GM19455 (cell line): ENCODE results near the gene PAPPA2.

Experiments
- ATAC-seq: cut with Tn5 transposase; IDR thresholded peaks from one replicate; pipeline ENCODE4 v1.9.1; 2021; ENCODE audit not compliant: unreplicated experiment

PAPPA2 gene

DNA sequence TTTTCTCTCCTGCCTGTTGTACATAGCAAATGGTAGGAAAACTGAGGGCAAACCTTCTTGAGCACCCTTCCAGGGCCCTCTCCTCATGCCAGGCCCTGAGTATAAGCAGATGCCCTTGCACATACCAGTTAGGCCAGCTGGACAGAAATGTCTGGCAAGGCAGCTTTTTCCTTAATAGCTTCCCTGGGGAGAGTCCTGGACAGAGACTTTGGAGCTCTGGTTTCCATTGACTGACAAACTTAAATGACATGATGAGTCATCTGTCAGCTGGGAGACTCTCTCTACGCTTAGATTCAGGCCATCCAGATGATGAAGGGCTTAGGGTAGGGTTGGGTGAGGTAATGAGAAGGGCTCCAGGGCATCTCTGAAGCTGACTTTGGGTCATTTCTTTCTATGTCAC, 384.1 kb downstream of the PAPPA2 start:
- ATAC-seq, result no peak

DNA sequence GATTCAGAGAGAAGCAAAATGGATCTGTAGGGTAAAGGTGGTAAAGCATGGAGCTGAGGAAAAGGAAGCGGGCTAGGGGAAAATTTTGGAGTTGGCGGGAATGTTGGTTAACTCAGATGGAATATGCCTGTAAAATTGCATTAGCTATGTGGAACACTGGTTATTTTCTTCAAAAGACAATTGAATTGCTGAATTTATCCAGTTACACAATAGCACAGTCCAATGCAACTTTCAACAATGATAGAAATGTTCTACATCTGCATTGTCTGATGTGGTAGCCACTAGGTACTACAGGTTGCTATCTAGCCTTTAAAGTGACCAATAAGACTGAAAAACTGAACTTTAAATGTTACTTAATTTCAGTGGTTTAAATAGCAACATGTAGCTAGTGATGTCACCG, 386.3 kb downstream of the PAPPA2 start:
- ATAC-seq, result no peak

DNA sequence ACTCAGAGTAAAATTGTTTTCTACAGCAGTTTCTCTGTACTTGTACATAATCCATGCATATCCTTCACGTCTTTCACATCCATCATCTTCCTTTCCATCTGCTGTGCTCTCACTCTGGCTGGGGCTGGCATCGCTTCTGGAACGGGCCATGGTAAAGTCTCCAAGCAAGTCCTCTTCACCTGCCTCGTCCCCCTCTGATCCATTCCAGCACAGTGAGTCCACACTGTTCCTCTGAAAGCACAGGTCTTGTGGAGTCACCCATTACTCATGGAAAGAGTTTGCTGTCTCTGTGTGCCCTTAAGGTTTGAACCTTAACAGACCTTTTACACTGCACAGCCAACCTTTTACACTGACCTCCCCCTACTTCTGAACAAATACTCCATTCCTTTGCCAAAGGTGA, 387.9 kb downstream of the PAPPA2 start:
- ATAC-seq, result no peak

DNA sequence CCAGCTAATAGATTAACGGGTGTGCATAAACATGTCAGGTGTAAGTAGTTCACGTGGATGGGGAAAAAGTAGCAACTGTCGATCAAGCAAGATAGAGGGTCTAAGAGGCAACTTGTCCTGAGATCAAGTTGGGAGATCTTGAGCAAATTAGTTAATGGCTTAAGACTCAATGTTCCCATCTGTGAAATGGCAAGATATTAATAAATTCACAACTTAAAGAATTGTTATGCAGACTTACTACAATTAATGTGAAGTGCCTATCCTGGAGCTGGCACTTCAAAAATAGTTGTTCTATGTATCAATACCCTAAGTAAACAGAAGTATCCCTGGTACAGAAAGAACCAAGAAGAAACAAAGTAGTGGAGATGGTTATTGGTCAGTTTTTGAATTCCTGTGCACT, 389.1 kb downstream of the PAPPA2 start:
- ATAC-seq, result no peak

DNA sequence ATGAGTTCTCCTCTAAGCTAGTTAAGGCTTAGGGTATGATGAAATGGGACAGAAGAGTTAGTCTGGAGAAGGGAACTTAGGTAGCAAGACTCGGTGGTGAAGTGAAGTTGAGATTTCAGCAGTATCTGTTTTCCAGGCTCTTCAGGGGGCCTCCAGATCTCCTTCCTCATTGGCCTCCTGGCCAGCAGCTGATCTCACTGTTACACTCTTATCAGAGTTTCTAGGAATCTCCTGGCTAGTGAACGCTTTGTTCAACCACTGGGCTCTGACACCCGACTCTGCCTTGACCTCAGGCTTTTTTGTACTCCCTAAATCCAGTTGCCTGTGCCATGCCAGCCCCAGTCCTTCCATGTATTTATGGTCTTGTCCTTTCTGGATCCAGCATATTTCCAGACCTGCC, 390.5 kb downstream of the PAPPA2 start:
- no peak for ATAC-seq

DNA sequence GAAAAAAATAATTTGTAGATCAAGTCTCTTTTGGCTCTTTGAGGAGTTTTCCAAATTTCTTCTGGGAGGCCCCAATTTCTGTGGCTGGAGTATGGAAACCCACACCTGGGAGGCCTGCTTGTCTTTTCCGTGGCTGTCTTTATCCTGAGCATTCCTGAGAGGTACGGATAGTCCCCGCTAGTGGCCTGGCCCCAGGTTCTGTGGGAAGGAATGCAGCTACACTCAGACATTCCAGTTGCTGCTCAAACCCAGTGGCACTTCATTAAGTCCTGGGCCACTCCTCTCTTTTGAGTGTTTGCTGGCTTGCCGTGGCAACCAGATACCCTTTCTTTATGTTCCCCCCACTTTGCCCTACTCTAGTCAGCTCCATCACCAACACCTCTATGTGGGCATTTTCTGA, 391.1 kb downstream of the PAPPA2 start:
- no peak for ATAC-seq

DNA sequence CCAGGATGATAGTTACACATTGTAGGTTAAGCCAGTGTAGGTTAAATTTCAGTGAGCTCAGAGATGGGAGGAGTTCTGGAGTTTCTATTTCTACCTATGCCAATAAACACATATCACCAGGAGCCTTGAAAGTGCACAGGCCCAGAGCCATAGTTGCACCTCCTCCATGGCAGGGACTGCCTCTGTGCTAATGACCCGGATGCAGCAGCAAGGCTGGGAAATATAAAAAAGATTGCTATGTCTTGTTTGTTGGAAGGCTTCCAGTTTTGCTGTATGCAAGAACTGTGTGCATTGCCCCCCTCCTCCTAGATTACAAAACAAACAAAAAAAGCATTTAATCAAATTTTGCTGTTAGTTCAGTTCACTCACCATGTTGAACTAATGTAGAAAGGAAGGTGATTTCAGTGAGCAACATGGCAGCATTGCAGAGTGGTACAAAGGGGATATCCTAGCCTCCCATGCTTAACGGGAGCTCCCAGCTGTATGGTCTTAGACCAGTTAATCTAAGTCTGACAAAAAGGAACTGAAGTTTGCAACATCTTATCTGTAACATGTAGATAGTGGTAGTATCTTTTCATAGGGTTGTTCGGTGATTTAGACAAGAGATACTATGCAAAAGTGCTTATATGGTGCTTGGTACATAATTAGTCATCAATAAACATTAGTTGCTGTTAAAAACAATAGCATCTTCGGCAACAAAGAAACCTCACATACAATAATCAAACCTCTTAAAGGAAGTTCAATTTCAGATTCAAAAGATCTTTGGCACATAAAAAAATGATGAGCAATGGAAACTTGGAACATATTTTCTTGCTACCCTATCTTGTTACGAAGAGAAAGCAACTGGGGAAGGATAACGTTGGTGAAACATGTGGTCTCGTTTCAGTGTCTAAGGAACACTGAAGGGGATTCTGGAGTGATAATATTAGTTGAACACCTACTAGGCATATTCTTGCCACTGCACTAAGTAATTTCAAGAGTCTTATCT, 392.1 kb downstream of the PAPPA2 start:
- ATAC-seq, result no peak

DNA sequence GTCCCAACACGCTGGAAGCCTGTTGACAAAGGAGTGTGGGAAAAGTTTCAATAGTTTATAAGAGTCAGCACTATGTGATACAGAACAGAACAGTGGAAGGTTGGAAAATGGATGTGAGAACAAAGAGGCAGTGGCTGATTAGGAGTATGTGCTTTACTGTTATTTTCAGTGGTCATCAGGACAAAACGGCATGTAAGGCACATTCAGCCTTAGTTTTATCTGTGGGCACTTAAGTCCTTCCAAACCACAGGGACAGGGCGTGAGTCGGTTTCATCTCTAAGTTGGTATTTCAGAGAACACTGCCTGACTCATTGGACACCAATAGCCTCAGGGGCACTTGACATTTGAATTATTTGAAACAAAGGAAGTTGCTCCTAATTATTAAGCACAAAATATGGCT, 394.7 kb downstream of the PAPPA2 start:
- ATAC-seq, result no peak

DNA sequence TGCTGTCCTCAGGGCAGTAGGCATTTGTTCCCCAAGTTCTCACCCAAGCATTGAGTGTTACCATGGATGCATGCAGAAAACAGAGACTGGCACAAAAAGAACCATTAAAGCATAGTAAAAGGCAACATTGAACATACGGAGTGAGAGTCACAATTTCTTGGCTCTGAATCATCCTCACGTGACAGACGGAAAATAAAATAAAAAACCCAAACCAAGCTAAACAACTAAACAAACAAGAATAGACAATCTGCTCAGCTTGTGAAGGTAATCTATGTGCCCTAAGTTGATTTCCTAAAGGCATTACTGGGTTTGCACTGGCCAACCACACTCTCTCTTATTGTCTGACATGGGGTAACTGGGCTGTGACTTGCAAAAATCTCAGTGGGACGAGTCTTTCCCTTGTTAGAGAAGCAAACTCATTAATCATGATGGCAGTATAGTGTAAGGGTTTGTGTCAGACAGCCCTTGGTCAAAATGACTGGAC, 395.5 kb downstream of the PAPPA2 start:
- ATAC-seq, result no peak

DNA sequence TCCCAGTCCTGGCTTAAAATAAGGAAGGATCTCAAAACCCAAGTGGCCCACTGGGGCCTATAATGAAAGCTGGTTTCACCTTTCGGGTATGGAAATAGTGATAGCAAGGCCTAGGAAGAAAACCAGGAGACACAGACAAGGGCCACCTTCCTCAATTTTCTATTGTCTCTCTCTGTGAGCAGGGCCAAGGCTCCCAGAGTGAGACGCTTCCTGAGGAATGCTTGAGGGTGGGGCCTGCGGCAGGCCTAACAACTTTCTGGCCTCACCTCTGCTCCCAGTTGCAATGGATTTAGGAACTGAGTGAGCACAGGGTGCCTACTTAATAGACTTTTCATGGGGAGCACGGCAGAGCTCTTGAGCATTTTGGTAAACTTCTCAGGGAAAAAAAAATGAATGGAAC, 400.6 kb downstream of the PAPPA2 start:
- ATAC-seq, result no peak

DNA sequence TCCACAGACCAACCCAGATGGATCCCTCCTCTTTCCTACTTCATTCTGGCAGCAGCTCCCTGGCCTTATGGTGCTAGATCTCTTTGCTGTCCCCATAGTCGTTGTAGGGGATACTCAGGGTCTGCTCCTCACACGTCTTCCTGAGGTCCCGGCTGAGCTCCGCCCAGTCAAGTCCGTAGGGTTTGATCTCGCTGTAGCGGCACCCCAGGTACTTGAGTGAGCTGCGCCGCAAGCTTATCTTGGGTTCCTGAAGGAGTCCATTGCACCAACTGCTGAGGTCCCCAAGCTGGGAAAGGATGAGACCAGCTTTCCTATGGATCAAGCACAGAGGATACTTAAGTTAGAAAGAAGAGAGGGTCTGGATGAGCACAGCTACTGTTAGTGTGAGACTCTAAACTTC, 401.2 kb downstream of the PAPPA2 start:
- no peak for ATAC-seq

DNA sequence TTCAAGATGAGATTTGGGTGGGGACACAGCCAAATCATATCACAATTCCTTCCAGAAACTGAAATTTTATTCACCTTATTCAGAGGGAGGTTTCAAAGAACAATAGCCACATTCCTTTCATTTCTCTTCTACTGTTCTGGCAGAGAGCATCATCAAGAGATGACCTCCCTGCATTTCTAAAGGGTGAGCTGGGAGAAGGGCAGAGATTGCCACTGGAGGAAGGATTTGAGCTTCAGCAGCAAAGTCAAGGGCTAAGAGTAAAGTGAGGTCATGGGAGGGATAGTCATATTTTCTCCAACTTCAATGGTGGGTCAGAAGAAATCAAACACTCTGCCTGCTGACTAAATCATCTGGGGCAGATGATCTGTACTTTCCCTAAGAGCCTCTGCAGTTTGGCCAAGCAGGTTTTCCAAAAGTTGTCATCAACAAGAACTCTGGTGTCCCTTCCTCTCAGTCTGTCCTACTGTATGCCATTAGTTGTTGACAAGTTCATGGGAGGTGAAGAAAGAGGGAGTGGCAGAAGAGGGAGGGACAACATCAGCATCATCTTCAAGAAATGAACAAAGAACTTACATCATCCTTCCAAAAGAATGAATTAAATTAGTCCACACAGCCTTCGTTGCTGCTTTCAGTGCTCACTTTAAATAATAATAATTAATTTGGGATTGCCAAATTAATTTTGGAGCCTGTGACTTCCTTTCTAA, 403.2 kb downstream of the PAPPA2 start:
- no peak for ATAC-seq

DNA sequence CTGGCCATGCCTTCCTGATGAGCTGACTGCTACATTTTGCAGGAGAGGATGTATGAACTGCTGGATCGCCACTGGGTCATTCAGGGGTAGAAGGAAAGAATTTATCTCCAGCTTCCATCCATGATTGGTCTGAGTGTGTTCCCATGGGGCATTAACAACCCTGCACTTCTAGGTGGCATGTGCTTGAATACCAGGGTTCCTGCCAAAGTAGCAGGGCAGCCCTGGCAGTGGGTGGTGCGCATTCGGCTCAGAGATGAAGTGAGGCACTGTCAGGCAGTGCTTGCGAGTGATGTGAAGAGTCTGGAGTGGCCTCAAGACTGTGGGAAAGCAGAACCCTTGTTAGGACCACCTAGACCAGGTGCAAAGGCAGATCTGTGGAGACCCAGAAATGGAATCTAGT, 406.6 kb downstream of the PAPPA2 start:
- ATAC-seq, result no peak

DNA sequence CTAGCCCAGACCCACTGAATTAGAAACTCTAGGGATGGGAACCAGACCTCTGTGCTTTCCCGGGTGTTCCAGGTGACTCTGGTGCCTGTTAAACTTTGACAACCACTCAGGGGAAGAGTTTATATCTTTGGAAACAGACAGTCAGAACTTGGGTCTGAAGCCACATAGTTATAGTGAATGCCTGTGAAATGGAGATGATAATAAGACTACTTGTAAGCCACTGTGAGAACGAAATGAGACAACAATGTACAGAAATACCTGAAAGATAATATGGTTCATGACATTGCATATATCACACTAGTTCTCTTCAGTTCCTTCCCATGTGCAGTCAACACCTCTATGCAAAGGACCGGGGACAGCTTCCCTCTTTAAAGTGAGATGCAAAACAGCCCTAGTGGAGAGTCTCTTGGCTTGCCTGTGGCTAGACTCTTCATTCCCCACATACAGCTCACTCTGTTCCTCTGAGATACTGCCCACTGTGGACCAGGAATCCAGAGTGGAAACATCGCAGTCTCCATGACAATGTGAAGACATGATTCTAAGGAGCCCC, 414.1 kb downstream of the PAPPA2 start:
- no peak for ATAC-seq

DNA sequence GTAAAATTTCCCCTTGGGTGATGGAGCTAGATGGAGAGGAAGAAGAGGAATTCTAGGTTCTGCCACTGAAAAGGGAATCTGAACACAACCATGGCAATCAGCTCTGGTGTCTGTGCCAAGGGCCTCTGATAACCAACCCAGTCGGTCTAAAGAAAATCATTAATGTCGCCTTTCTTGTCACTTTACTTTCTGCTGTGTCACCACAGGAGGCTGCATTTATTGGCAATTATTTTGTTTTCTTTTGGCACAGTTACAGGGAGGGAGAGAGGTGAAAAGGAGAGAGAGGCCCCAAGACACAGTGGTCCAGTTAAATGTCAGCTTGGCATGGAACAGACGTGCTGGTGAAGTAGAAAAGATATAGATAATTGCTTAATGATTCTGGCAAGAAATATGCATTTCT, 414.6 kb downstream of the PAPPA2 start:
- no peak for ATAC-seq

DNA sequence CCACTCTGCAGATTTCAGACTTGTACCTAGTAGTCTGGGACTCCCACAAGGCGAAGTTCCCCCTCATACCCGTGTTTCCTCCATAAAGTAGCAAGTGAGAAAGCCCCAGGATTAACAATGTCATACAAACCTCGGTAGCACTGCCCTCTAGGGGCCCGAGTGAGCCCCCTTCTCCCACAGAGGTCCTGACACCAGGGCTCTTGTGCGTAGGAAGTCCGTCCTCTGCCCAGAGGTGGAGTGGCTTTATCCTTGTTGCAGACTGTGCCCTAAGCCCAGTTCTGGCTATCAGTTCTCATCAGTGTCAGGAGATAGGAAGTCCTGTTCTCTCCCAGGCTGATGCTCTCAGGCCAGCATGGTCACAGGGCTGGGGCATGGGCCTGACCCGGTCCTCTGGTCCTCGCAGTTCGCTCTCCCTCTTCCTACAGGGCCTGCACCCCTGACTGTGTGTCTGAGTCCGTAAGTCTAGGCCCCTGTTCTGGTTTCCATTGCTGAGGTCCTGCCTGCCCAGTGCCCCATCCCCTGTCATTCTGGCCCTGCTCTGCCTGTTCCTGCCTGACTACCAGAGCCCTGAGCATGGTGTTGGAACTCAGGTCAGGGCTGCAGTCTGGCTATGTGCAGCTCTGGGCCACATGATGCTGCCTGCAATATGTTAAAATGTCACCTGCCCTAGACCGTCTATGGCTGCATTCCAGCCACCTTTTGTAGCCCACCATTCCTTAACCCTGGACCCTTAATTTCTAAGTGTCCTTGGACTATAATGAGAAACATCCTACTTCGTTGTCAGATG, 416.0 kb downstream of the PAPPA2 start:
- no peak for ATAC-seq

DNA sequence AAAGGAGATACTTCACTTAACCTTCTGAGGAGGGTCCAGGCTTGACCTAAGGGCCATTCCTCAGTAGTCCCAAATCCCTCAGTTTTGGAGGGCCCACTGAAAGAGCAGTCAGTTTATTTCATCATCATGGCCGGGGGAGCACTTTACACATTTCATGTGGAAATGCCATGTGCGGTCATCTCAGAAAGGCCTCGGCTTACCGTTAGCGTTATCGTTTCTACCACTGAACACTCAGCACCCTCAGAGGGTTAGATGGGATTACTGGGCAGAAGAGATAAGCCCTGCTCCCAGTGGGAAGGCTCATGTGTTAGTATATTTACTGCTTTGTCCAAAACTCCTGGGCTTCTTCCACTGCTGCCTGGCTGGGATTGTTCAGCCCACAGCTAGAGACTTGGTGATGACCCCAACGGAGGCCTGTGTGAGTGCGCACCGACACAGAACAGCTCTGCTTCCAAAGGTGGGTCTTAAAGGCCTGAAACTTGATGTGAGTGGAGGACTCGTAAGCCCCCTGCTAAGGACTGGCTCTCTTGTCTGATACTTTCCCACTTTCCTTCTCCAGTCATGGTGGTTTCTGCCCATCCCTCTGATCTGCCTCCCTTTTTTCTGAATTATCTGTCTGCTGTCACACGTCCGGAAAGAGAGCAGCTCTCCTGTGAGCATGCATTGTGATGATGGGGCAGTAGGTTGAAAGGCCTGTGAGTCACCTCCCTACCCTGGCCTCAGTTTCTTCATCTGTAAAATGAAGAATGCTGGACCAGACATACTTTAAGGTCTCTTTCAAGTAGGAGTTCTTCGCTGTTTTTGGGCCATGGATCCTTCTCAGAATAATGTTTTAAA, 417.0 kb downstream of the PAPPA2 start:
- ATAC-seq, result no peak

DNA sequence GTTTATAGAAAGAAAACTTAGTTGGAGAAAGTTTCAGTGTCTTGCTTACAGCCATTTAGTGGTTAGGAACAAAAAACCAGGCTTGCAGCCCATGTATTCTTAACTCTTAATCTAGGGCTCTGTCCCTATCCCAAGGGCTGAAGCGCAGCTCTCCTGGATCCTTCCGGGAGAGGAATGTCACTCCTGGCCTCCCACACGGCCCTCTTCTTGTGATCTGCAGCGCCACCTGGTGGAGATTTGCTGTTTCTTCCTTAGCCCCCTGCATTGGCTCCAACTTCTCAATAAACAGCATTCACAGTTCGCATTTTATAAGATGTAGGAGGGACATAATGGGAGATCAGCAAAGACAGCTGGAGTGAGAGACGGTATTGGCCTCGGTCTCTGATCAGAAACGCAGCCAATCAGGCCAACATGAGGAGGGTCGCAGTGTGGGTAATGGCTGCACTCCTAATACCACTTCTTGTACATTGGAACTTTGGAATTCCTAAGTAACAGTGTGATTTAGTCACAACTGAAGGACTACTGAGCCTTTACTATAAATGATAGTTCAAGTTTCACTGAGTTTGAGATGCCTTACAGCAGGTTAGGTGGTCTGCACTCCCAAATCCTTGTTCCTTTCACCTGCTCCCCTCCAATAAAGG, 418.1 kb downstream of the PAPPA2 start:
- no peak for ATAC-seq

DNA sequence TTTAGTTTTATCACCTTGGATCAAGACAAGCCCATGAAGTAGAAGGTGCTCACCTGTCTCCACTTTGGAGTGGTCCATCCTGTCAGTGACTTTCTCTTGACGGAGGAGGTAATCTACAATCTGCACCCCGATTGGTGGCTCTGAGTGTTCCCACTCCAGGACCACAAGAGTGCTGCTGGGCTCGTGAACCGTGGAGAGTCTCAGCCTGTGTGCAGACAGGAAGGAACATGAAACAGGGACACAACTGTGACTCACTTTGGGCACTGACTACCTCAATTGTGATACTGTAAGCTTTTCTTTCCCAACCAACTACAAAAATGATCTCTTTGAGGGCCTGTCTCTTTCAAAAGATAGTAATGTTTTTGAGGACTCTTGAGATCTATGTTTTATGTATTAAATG, 421.3 kb downstream of the PAPPA2 start:
- ATAC-seq, result no peak

DNA sequence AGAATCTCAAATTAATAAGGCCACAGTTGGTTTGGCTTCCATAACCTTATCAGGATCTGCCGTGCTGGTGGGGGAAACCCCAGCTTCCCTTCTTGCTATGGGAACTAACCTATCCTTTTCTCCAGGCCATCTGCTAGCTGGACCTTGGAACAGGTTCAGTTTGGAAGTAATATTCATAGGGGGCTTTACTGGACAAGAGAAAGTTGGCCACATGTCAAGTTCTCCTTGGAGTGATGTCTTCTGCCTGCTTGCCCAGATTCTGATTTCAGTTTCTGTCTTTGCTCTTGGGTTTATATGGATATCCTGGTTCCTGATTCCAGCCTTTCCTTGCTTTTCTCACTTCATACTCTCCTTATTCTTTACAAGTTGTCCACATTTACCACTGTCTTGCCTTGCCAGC, 421.9 kb downstream of the PAPPA2 start:
- ATAC-seq, result no peak
